ENCODE data around the gene SCNN1B.
"Not testable (repeated sequence)": the region's sequence is repeated elsewhere in the genome, so short reads cannot be mapped to it uniquely, and the experiment has no call there.

Gene SCNN1B

GRCh38 chr16:23355106-23355670 lies 53.1 kb downstream of the SCNN1B start:
- DNase-seq (ENCODE audit: low spot score): no peak

GRCh38 chr16:23356941-23357340 lies 54.8 kb downstream of the SCNN1B start:
- DNase-seq (ENCODE audit: low spot score): no peak

GRCh38 chr16:23357761-23358290 lies 55.7 kb downstream of the SCNN1B start:
- DNase-seq (ENCODE audit: low spot score): no peak

- DNase-seq (ENCODE audit: low spot score): no peak
Observed at GRCh38 chr16:23359092-23359760, 57.1 kb downstream of the SCNN1B start.

- DNase-seq (ENCODE audit: low spot score): no peak
Observed at GRCh38 chr16:23362460-23363317, 60.6 kb downstream of the SCNN1B start.

GRCh38 chr16:23365602-23366240 lies 63.6 kb downstream of the SCNN1B start:
- DNase-seq (ENCODE audit: low spot score): no peak

- not testable (repeated sequence) for DNase-seq (ENCODE audit: low spot score)
Observed at GRCh38 chr16:23366341-23366740, 64.2 kb downstream of the SCNN1B start.

- no peak for DNase-seq (ENCODE audit: low spot score)
Observed at GRCh38 chr16:23367564-23367963, 65.5 kb downstream of the SCNN1B start.

GRCh38 chr16:23367988-23368387 lies 65.9 kb downstream of the SCNN1B start:
- no peak for DNase-seq (ENCODE audit: low spot score)

GRCh38 chr16:23368469-23368868 lies 66.4 kb downstream of the SCNN1B start:
- DNase-seq (ENCODE audit: low spot score): no peak

- no peak for DNase-seq (ENCODE audit: low spot score)
Observed at GRCh38 chr16:23369416-23369815, 67.3 kb downstream of the SCNN1B start.

- DNase-seq (ENCODE audit: low spot score): no peak
Observed at GRCh38 chr16:23371368-23371767, 69.3 kb downstream of the SCNN1B start.

GRCh38 chr16:23373436-23374219 lies 71.5 kb downstream of the SCNN1B start:
- DNase-seq (ENCODE audit: low spot score): no peak

- DNase-seq (ENCODE audit: low spot score): no peak
Observed at GRCh38 chr16:23374721-23375510, 72.8 kb downstream of the SCNN1B start.

- no peak for DNase-seq (ENCODE audit: low spot score)
Observed at GRCh38 chr16:23375643-23376042, 73.5 kb downstream of the SCNN1B start.

GRCh38 chr16:23377071-23377931 lies 75.2 kb downstream of the SCNN1B start:
- no peak for DNase-seq (ENCODE audit: low spot score)

- no peak for DNase-seq (ENCODE audit: low spot score)
Observed at GRCh38 chr16:23378256-23378655, 76.2 kb downstream of the SCNN1B start.

GRCh38 chr16:23378921-23379320 lies 76.8 kb downstream of the SCNN1B start:
- DNase-seq (ENCODE audit: low spot score): no peak

GRCh38 chr16:23379707-23380106 lies 77.6 kb downstream of the SCNN1B start:
- DNase-seq (ENCODE audit: low spot score): no peak

- no peak for DNase-seq (ENCODE audit: low spot score)
Observed at GRCh38 chr16:23380501-23380951, 78.4 kb downstream of the SCNN1B start.

All from putamen (tissue), 1 donor.